Putamen (tissue), 1 donor: ENCODE measurements around the gene MRAP2.

Source experiments
- DNase-seq: peaks from one replicate; pipeline ENCODE4 v3.0.0-alpha.2; 2016; ENCODE audit warnings: low spot score

The MRAP2 gene

GRCh38 chr6:84033523-84034451 lies at the start of gene MRAP2:
Gene MRAP2, plus strand, starts transcription at chr6:84033772. Its CDS starts 21,547 bp downstream, at chr6:84055319.
- DNase-seq: no peak

GRCh38 chr6:83984411-83984810 lies 49.2 kb upstream of the MRAP2 start:
- DNase-seq: no peak

GRCh38 chr6:83985308-83985713 lies 48.3 kb upstream of the MRAP2 start:
- no peak for DNase-seq

- DNase-seq: no peak
These were observed 47.9 kb upstream of the MRAP2 start for GRCh38 chr6:83985715-83986114.

- no peak for DNase-seq
These were observed 35.5 kb upstream of the MRAP2 start for GRCh38 chr6:83998021-83998584.

- no peak for DNase-seq
These were observed 32.5 kb upstream of the MRAP2 start for GRCh38 chr6:84001119-84001518.

GRCh38 chr6:84002226-84002625 lies 31.3 kb upstream of the MRAP2 start:
- DNase-seq: no peak

GRCh38 chr6:84003131-84003530 lies 30.4 kb upstream of the MRAP2 start:
- no peak for DNase-seq

GRCh38 chr6:84003654-84004053 lies 29.9 kb upstream of the MRAP2 start:
- DNase-seq: no peak

GRCh38 chr6:84007871-84008270 lies 25.7 kb upstream of the MRAP2 start:
- DNase-seq: no peak

GRCh38 chr6:84013354-84013753 lies 20.2 kb upstream of the MRAP2 start:
- no peak for DNase-seq

GRCh38 chr6:84013931-84014330 lies 19.6 kb upstream of the MRAP2 start:
- no peak for DNase-seq

- no peak for DNase-seq
These were observed 17.5 kb upstream of the MRAP2 start for GRCh38 chr6:84016029-84016428.

GRCh38 chr6:84017709-84018452 lies 15.7 kb upstream of the MRAP2 start:
- no peak for DNase-seq

GRCh38 chr6:84018453-84019061 lies 15.0 kb upstream of the MRAP2 start:
- no peak for DNase-seq

GRCh38 chr6:84019141-84019841 lies 14.3 kb upstream of the MRAP2 start:
- DNase-seq: no peak

- no peak for DNase-seq
These were observed 13.7 kb upstream of the MRAP2 start for GRCh38 chr6:84019842-84020211.

- DNase-seq: no peak
These were observed 11.9 kb upstream of the MRAP2 start for GRCh38 chr6:84021625-84022024.

GRCh38 chr6:84026721-84027164 lies 6.8 kb upstream of the MRAP2 start:
- peak; percentile 20 for DNase-seq

GRCh38 chr6:84027340-84028181 lies 6.0 kb upstream of the MRAP2 start:
- no peak for DNase-seq

- DNase-seq: no peak
These were observed 5.2 kb upstream of the MRAP2 start for GRCh38 chr6:84028350-84028749.
